NB4 (cell line): ENCODE measurements around the gene TRAPPC3L.
A peak's percentile ranks its signal among the peaks of the same experiment; 100 is the strongest.

ENCODE experiments used
- DNase-seq: peaks from one replicate; pipeline ENCODE4 v3.0.0; 2010; ENCODE audit warnings: low read depth
- H3K4me3 ChIP-seq: one replicate; pipeline ENCODE4 v1.5.1; 2011; ENCODE audit warnings: mild to moderate bottlenecking, low read depth, low read length, moderate library complexity
- CTCF ChIP-seq: IDR thresholded peaks from one replicate; pipeline ENCODE4 v1.5.1; 2012; ENCODE audit warnings: low read depth, low read length
- MAX ChIP-seq: IDR thresholded peaks from 2 replicates; pipeline ENCODE4 v1.6.1; 2011; ENCODE audit warnings: low read depth, low read length
- MYC ChIP-seq: IDR thresholded peaks from 2 replicates; pipeline ENCODE4 v1.6.1; 2011; ENCODE audit warnings: low read depth, low read length
- POLR2A ChIP-seq: IDR thresholded peaks from 2 replicates; pipeline ENCODE4 v1.6.1; 2011; ENCODE audit warnings: mild to moderate bottlenecking; ENCODE audit not compliant: insufficient read length; ENCODE audit errors: extremely low read depth

Gene TRAPPC3L

GRCh38 chr6:116542426-116542825 lies 3.1 kb downstream of the TRAPPC3L start:
- no peak overlapping the region for H3K4me3 ChIP-seq
- DNase-seq, result no peak
- TF ChIP-seq CTCF, result no peak
- TF ChIP-seq MYC, result no peak
- no peak for TF ChIP-seq POLR2A
- no peak for TF ChIP-seq MAX

- DNase-seq, result peak; percentile 73
- TF ChIP-seq CTCF, result peak; percentile 64
- no peak for TF ChIP-seq MYC
Observed at GRCh38 chr6:116536216-116536621, 9.3 kb downstream of the TRAPPC3L start.

GRCh38 chr6:116535109-116535508 lies 10.4 kb downstream of the TRAPPC3L start:
- no peak for DNase-seq
- no peak overlapping the region for H3K4me3 ChIP-seq
- TF ChIP-seq MYC (no peak), POLR2A (no peak), MAX (no peak), CTCF (no peak)

More at GRCh38 chr6:116536216-116536621, 9.3 kb downstream of the TRAPPC3L start:
- H3K4me3 ChIP-seq, result no peak overlapping the region

GRCh38 chr6:116533233-116533957 lies 12.1 kb downstream of the TRAPPC3L start:
- TF ChIP-seq MYC (no peak), POLR2A (no peak), CTCF (no peak), MAX (no peak)
- H3K4me3 ChIP-seq, result no peak overlapping the region
- peak; percentile 17 for DNase-seq

- no peak overlapping the region for H3K4me3 ChIP-seq
- TF ChIP-seq CTCF (peak; percentile 68), MAX (no peak), MYC (no peak), POLR2A (no peak)
- peak; percentile 77 for DNase-seq
Observed at GRCh38 chr6:116531675-116532570, 13.6 kb downstream of the TRAPPC3L start.
